ENCODE measurements around the gene APC.

DNA sequence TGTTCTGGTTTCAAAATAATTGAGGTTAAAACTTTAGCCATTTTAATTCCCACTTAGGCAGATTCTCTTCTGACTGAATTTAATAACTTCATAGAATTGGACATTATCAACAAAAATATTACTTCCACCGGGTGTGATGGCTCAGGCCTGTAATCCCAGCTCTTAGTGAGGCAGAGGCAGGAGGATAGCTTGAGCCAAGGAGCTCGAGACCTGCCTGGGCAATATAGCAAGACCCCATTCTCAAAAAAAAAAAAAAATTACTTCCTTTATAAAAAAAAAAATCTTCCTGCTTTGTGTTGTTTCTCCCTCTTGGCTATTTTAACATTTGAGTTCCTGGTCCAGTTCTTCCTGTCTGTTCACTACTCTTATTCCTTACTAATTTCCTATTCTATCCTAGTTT, 18.0 kb downstream of the APC start:
- TF ChIP-seq, protein P1, sequence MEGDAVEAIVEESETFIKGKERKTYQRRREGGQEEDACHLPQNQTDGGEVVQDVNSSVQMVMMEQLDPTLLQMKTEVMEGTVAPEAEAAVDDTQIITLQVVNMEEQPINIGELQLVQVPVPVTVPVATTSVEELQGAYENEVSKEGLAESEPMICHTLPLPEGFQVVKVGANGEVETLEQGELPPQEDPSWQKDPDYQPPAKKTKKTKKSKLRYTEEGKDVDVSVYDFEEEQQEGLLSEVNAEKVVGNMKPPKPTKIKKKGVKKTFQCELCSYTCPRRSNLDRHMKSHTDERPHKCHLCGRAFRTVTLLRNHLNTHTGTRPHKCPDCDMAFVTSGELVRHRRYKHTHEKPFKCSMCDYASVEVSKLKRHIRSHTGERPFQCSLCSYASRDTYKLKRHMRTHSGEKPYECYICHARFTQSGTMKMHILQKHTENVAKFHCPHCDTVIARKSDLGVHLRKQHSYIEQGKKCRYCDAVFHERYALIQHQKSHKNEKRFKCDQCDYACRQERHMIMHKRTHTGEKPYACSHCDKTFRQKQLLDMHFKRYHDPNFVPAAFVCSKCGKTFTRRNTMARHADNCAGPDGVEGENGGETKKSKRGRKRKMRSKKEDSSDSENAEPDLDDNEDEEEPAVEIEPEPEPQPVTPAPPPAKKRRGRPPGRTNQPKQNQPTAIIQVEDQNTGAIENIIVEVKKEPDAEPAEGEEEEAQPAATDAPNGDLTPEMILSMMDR (IDR thresholded peaks at IDR 0.05), result no peak
- no peak for TF ChIP-seq POLR2A (IDR thresholded peaks at IDR 0.05)
